Heart left ventricle (tissue), 16 donors: Measurements from ENCODE around the gene IL18RAP. TPM values are rescaled to one million over a fixed set of nuclear protein-coding genes. Genes with fewer than 3 reads are reported as not detected.

ENCODE experiments used
- ATAC-seq, 4 donors: fragments of 200-7000 bp; cut with Tn5 transposase; one replicate each; pipeline ENCODE4 v1.9.1; 2020 to 2022; ENCODE audit warnings: moderate library complexity in 4 of 4, mild to moderate bottlenecking in 3 of 4, moderate number of reproducible peaks in 1 of 4
- DNase-seq, 5 donors: peaks; one replicate each; pipeline ENCODE4 v3.0.0-alpha.2; 2020
- H3K27ac ChIP-seq, 12 donors: fragments of 200-600 bp; sonication (generic) in 4 of 12; one replicate each; pipeline versions ENCODE4 v1.5.0 to v1.8.0; 2016 to 2022; ENCODE audit warnings: mild to moderate bottlenecking in 2 of 12
- H3K27me3 ChIP-seq, 9 donors: fragments of 200-600 bp; sonication (generic) in 2 of 9; one replicate each; pipeline versions ENCODE4 v1.5.1 to v1.8.0; 2016 to 2022; ENCODE audit warnings: mild to moderate bottlenecking in 3 of 9
- H3K36me3 ChIP-seq, 9 donors: fragments of 200-600 bp; sonication (generic) in 2 of 9; one replicate each; pipeline versions ENCODE4 v1.5.0 to v1.8.0; 2018 to 2022; ENCODE audit warnings: mild to moderate bottlenecking in 2 of 9
- H3K4me1 ChIP-seq, 12 donors: fragments of 200-600 bp; sonication (generic) in 4 of 12; one replicate each; pipeline versions ENCODE4 v1.5.0 to v1.8.0; 2016 to 2022; ENCODE audit warnings: mild to moderate bottlenecking in 3 of 12
- H3K4me3 ChIP-seq, 12 donors: fragments of 200-600 bp; sonication (generic) in 4 of 12; one replicate each; pipeline versions ENCODE4 v1.5.0 to v1.8.0; 2017 to 2022; ENCODE audit warnings: mild to moderate bottlenecking in 9 of 12, moderate library complexity in 4 of 12
- H3K9me3 ChIP-seq, 12 donors: fragments of 200-600 bp; sonication (generic) in 4 of 12; one replicate each; pipeline versions ENCODE4 v1.5.0 to v1.8.0; 2016 to 2022; ENCODE audit warnings: mild to moderate bottlenecking in 1 of 12
- CTCF ChIP-seq, 12 donors: fragments of 200-600 bp; sonication (generic) in 4 of 12; IDR thresholded peaks; one replicate each; pipeline versions ENCODE4 v1.5.0 to v1.8.0; 2018 to 2022; ENCODE audit warnings: antibody characterized with exemption in 12 of 12, mild to moderate bottlenecking in 5 of 12
- POLR2A ChIP-seq, 2 donors: fragments of 450-650 bp; IDR thresholded peaks; one replicate each; pipeline ENCODE4 v1.6.1; 2017; ENCODE audit warnings: antibody characterized with exemption in 2 of 2, mild to moderate bottlenecking in 2 of 2, moderate library complexity in 2 of 2
- WGBS, 4 donors: extraction: QIAGEN DNeasy Blood & Tissue Kit in 2 of 4; methylation state at CpG; one replicate each; pipeline versions ENCODE4 v1.1.5 to v1.1.7; 2013 to 2018; 5-methylcytosine and 5-hydroxymethylcytosine counted together
- intact Hi-C, 10 donors: fragments of 100-400 bp; cut with DNase I; formaldehyde crosslinking; loops; one replicate each; pipeline versions ENCODE4 v1.11.1 to v1.14.2; 2022
- microRNA-seq, 4 donors: library from miRNA; unstranded; fragments of <30 nt; microRNA quantifications; one replicate each; pipeline versions ENCODE4 to v1.2.0, GENCODE V29; 2017 to 2020
- polyA plus RNA-seq, 2 donors: library from polyadenylated mRNA; stranded (reverse); fragments of 200-250 nt; gene quantifications; one replicate each; pipeline ENCODE4 v1.2.3, GENCODE V29; 2013
- total RNA-seq, 9 donors: library from RNA; depleted of rRNA in 2 of 9; stranded (reverse); fragments of >200 nt in 2 of 9; fragmentation: NEBNext Ultra II Directional in 3 of 9; extraction: Animal tissue kit (Norgen Biotek cat#: 25700) in 3 of 9; gene quantifications; one replicate each; pipeline versions ENCODE4 v1.1.0 to v1.2.4, GENCODE V29; 2016 to 2023
- donor health status: ischemic (EF 13 %, LVEDD 7.1; RV severe dilation, severe dysfunction).
- donor health status: healthy with polysubstance abuse.
- donor health status: DM: no; HTN: yes; CAD: no.
- donor health status: DM: no; HTN: no; CAD: no.
- donor health status: ischemic (EF 25% LVEDD 6.9; RV normal size, moderate dysfunction).
- donor health status: ischemic (EF 25% LVEDD 5.7; RV mildly dilated, moderate dysfunction).
- donor health status: healthy.
- donor health status: DM: yes; HTN: yes; CAD: no.
- donor health status: ischemic (EF 35%, LVEDD 5.7; RV mildly dilated, moderate dysfunction).
- donor health status: nonischemic (EF 11% LVEDD 7.7; RV severe dilation, severe dysfunction).
- donor health status: DM: yes; HTN: yes; CAD: no.
- donor health status: PGD.
- donor health status: ischemic (EF 29% LVEDD 5.4; RV normal size, mild dysfunction).
- donor health status: nonischemic (EF 23%, LVEDD 6.1; RV moderate dilation, normal function).

IL18RAP gene
- total and polyA plus RNA-seq, 11 donors, result 0.13 to 2.2 (median 0.41) TPM

- Histone ChIP-seq H3K27ac (no peak overlapping the region), H3K27me3 (peaks cover 0 to 1% (median 0%) of the 10 kb centered on the region in 9 donors), H3K36me3 (no peaks in the 10 kb centered on the region), H3K4me3 (no peak overlapping the region), H3K9me3 (peaks cover 0 to 12% (median 0%) of the 10 kb centered on the region in 12 donors), H3K4me1 (no peaks in the 10 kb centered on the region)
- no peak for DNase-seq
- intact Hi-C loops, result no loop called here
- TF ChIP-seq POLR2A (IDR thresholded peaks at IDR 0.05) (no peak), CTCF (IDR thresholded peaks at IDR 0.05) (no peak)
- 71 to 80% (median 73%) methylated on average over 1 of the region's 1 CpG for WGBS, 4 donors
- no peak for ATAC-seq
Observed at GRCh38 chr2:102494570-102494969, 71.6 kb downstream of the IL18RAP start.

DNA sequence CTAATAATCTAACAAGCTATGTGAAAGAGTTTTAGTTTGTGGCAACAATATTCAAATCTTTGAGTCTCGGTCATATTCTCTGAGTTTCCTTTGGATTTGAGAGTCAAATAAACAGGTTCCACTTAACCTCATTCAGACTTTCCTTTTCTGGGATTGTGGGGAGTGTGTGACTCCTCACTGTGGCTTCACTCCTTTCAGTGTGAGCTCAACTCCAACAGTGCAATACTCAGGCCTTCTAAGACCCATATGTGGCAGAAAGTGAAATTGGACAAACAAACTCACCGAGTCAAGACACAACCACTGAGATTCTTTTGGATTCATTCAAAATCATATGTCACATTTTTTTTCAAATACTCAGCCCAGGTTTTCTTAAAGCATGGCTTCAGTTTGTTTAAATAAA is 75.5 kb downstream of the IL18RAP start:
- ATAC-seq, result no peak
- WGBS, 4 donors, result 78 to 92% (median 89%) methylated on average over 2 of the region's 2 CpGs
- Histone ChIP-seq H3K9me3 (peaks cover 0 to 10% (median 0%) of the 10 kb centered on the region in 12 donors), H3K4me1 (no peaks in the 10 kb centered on the region), H3K27ac (no peak overlapping the region), H3K36me3 (no peaks in the 10 kb centered on the region), H3K4me3 (no peak overlapping the region), H3K27me3 (peaks cover 0 to 5% (median 0%) of the 10 kb centered on the region in 9 donors)
- TF ChIP-seq POLR2A (IDR thresholded peaks at IDR 0.05) (no peak), CTCF (IDR thresholded peaks at IDR 0.05) (no peak)
- intact Hi-C loops, result no loop called here
- DNase-seq, result no peak

DNA sequence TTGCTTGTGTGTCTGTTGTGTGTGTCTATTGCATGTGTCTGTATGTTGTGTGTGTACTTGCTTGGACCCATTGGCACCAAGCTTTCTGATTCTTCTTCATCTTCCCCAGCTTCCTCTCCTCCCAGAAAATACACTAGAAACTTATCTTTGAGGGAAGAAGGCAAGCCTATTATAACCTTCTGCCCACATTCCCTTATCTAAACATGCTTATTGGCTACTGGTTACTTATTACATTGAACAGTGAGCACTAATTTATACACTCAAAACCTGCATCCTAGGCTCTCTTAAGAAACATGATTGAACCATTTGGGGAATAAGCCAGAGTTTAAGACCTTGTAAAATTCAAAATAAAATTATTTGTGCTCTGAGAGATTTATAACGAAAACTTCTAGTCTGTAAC is 76.6 kb downstream of the IL18RAP start:
- Histone ChIP-seq H3K27ac (no peak overlapping the region), H3K27me3 (peaks cover 0 to 5% (median 0%) of the 10 kb centered on the region in 9 donors), H3K9me3 (peaks cover 0 to 5% (median 0%) of the 10 kb centered on the region in 12 donors), H3K36me3 (no peaks in the 10 kb centered on the region), H3K4me1 (no peaks in the 10 kb centered on the region), H3K4me3 (no peak overlapping the region)
- ATAC-seq (no peak), DNase-seq (no peak)
- TF ChIP-seq CTCF (IDR thresholded peaks at IDR 0.05), result no peak
- intact Hi-C loops, result no loop called here
- WGBS, 4 donors, result 73 to 82% (median 75%) methylated on average over 1 of the region's 1 CpG

Small RNA genes within 50 kb of the gene (microRNA-seq; reads per million reads assigned to microRNA genes)
- 0 to 1.8 (median 0.29) reads per million in 4 donors for gene MIR4772

Other genes with a start within 250 kb of the IL18RAP start
- under 1 TPM in 5 of 9 donors, not detected in 4; 0.30 to 0.75 (median 0.56) TPM for gene IL1RL2, start 236.1 kb upstream of the IL18RAP start, total RNA-seq
- under 1 TPM in 1 of 2 donors, not detected in 1; 0.22 TPM for gene IL1RL2, start 236.1 kb upstream of the IL18RAP start, polyA plus RNA-seq
- 10 to 100 TPM in 2 of 9 donors, 1 to 10 TPM in 3, under 1 TPM in 4; 0.25 to 84.9 (median 1.6) TPM for gene IL1RL1, start 111.6 kb upstream of the IL18RAP start, total RNA-seq
- 10 to 100 TPM in 1 of 2 donors, 1 to 10 TPM in 1; 1.1 to 36.6 TPM for gene IL1RL1, start 111.6 kb upstream of the IL18RAP start, polyA plus RNA-seq
- 1 to 10 TPM in 6 of 9 donors, under 1 TPM in 3; 0.50 to 4.3 (median 1.8) TPM for gene IL18R1, start 67.4 kb upstream of the IL18RAP start, total RNA-seq
- 1 to 10 TPM; 1.1 to 3.4 TPM for gene IL18R1, start 67.4 kb upstream of the IL18RAP start, polyA plus RNA-seq
- not detected for gene SLC9A4, start 50.1 kb downstream of the IL18RAP start, total RNA-seq
- not detected for gene SLC9A4, start 50.1 kb downstream of the IL18RAP start, polyA plus RNA-seq
- under 1 TPM in 7 of 9 donors, not detected in 2; 0.05 to 0.46 (median 0.15) TPM for gene SLC9A2, start 196.4 kb downstream of the IL18RAP start, total RNA-seq
- gene SLC9A2, start 196.4 kb downstream of the IL18RAP start, polyA plus RNA-seq, result under 1 TPM; 0.03 to 0.08 TPM